SK-N-SH (cell line): Measurements from ENCODE around the gene ZDHHC11. TPM values are rescaled to one million over a fixed set of nuclear protein-coding genes. Genes with fewer than 3 reads are reported as not detected.
A peak's percentile ranks its signal among the peaks of the same experiment; 100 is the strongest.

ENCODE experiments used
- CTCF ChIA-PET: fragments of 300-600, 350-600 bp; formaldehyde crosslinking; extraction: SDS; loops from one replicate; lab custom pipeline; 2021; lab: Yijun Ruan, JAX
- POLR2A ChIA-PET: fragments of 350-600 bp; sonication (Branson Sonifier 250); formaldehyde crosslinking; extraction: SDS; loops from one replicate; lab custom pipeline; 2020; ENCODE audit warnings: antibody characterized with exemption, inconsistent platforms; lab: Yijun Ruan, JAX
- DNase-seq: peaks from one replicate; pipeline ENCODE4 v3.0.0; 2012
- H2AFZ ChIP-seq: fragments of 200-600 bp; sonication (generic); 2 replicates; pipeline ENCODE4 v1.8.1; 2016; ENCODE audit warnings: antibody characterized with exemption, mild to moderate bottlenecking, low read depth
- H3F3A ChIP-seq: fragments of 200-600 bp; sonication (generic); replicated peaks from 2 replicates; pipeline ENCODE3; 2016; ENCODE audit warnings: antibody characterized with exemption, mild to moderate bottlenecking; ENCODE audit not compliant: insufficient read depth
- H3K27ac ChIP-seq, 2 experiments: fragments of 200-500 bp in 1 of 2; fragments of 200-600 bp in 1 of 2; sonication (Bioruptor generic) in 1 of 2; sonication (generic), shearing (Covaris generic) in 1 of 2; 2 replicates each; pipeline versions ENCODE4 v1.5.1 to v1.6.1; 2014 to 2016; ENCODE audit warnings: low read depth in 2 of 2, inconsistent platforms in 1 of 2, low read length in 1 of 2, mild to moderate bottlenecking in 1 of 2, mixed read lengths in 1 of 2
- H3K27me3 ChIP-seq: fragments of 200-600 bp; sonication (generic), shearing (Covaris generic); 2 replicates; pipeline ENCODE4 v1.6.1; 2016; ENCODE audit warnings: mixed run types; ENCODE audit not compliant: insufficient read depth
- H3K36me3 ChIP-seq, 2 experiments: fragments of 200-500 bp in 1 of 2; fragments of 200-600 bp in 1 of 2; sonication (Bioruptor generic) in 1 of 2; sonication (generic) in 1 of 2; replicated peaks in 1 of 2; 2 replicates each; pipeline versions ENCODE3 to v1.5.1; 2014 to 2016; ENCODE audit warnings: low read length in 1 of 2, mild to moderate bottlenecking in 1 of 2; ENCODE audit not compliant: insufficient read depth in 2 of 2, control insufficient read depth in 1 of 2
- H3K4me1 ChIP-seq, 2 experiments: fragments of 200-500 bp in 1 of 2; fragments of 200-600 bp in 1 of 2; sonication (Bioruptor generic) in 1 of 2; sonication (generic), shearing (Covaris generic) in 1 of 2; 2 replicates each; pipeline versions ENCODE4 v1.5.1 to v1.6.1; 2014 to 2016; ENCODE audit warnings: low read depth in 1 of 2, low read length in 1 of 2, mixed run types in 1 of 2; ENCODE audit not compliant: insufficient read depth in 2 of 2, control insufficient read depth in 1 of 2
- H3K4me2 ChIP-seq: fragments of 200-600 bp; sonication (generic), shearing (Covaris generic); 2 replicates; pipeline ENCODE4 v1.6.1; 2017; ENCODE audit warnings: mixed run types
- H3K4me3 ChIP-seq, 2 experiments: fragments of 200-500 bp in 1 of 2; fragments of 200-600 bp in 1 of 2; sonication (Bioruptor generic) in 1 of 2; sonication (generic), shearing (Covaris generic) in 1 of 2; 2 replicates each; pipeline versions ENCODE4 v1.5.1 to v1.8.1; 2014 to 2016; ENCODE audit warnings: low read depth in 2 of 2, inconsistent platforms in 1 of 2, low read length in 1 of 2, mild to moderate bottlenecking in 1 of 2, mixed read lengths in 1 of 2, moderate library complexity in 1 of 2
- H3K79me2 ChIP-seq: fragments of 200-600 bp; sonication (generic); 2 replicates; pipeline ENCODE4 v1.8.1; 2017; ENCODE audit warnings: mild to moderate bottlenecking; ENCODE audit not compliant: insufficient read depth
- H3K9ac ChIP-seq: fragments of 200-600 bp; sonication (generic); 2 replicates; pipeline ENCODE4 v1.6.1; 2017; ENCODE audit warnings: mixed run types
- H3K9me2 ChIP-seq: fragments of 200-600 bp; sonication (generic); 2 replicates; pipeline ENCODE4 v1.6.1; 2017; ENCODE audit warnings: mixed run types
- H3K9me3 ChIP-seq: fragments of 200-600 bp; sonication (generic); 2 replicates; pipeline ENCODE4 v1.6.1; 2017; ENCODE audit warnings: mixed run types, mild to moderate bottlenecking, moderate library complexity
- H4K20me1 ChIP-seq: fragments of 200-600 bp; sonication (generic); 2 replicates; pipeline ENCODE4 v1.6.1; 2017; ENCODE audit warnings: mild to moderate bottlenecking, mixed run types; ENCODE audit not compliant: insufficient read depth
- EP300 ChIP-seq, 2 experiments: IDR thresholded peaks; 2 replicates each; pipeline versions ENCODE4 v1.4.0 to v1.6.1; 2012; ENCODE audit warnings: borderline replicate concordance in 1 of 2, low read depth in 1 of 2, low read length in 1 of 2
- EZH2phosphoT487 ChIP-seq: fragments of 200-600 bp; sonication (generic); IDR thresholded peaks from 2 replicates; pipeline ENCODE4 v1.6.1; 2017; ENCODE audit warnings: low read depth, mixed run types, mild to moderate bottlenecking, antibody characterized with exemption, moderate library complexity, borderline replicate concordance
- FOSL2 ChIP-seq: IDR thresholded peaks from 2 replicates; pipeline ENCODE4 v1.4.0; 2012; ENCODE audit warnings: low read depth, mild to moderate bottlenecking, moderate library complexity, borderline replicate concordance
- FOXM1 ChIP-seq: IDR thresholded peaks from 2 replicates; pipeline ENCODE4 v1.4.0; 2012; ENCODE audit warnings: low read depth, mild to moderate bottlenecking
- GABPA ChIP-seq: IDR thresholded peaks from 2 replicates; pipeline ENCODE4 v1.4.0; 2012; ENCODE audit warnings: low read depth, mild to moderate bottlenecking
- GATA2 ChIP-seq: sonication (generic); formaldehyde crosslinking; IDR thresholded peaks from 2 replicates; pipeline ENCODE4 v1.5.0; 2020; ENCODE audit warnings: mild to moderate bottlenecking, missing genetic modification reagents
- MEF2A ChIP-seq: IDR thresholded peaks from 2 replicates; pipeline ENCODE4 v1.4.0; 2012; ENCODE audit warnings: low read depth, borderline replicate concordance
- MXI1 ChIP-seq: IDR thresholded peaks from 2 replicates; pipeline ENCODE4 v1.6.1; 2012; ENCODE audit warnings: mild to moderate bottlenecking, low read depth, low read length, improper control_type of control experiment
- NFIC ChIP-seq: IDR thresholded peaks from 2 replicates; pipeline ENCODE4 v1.4.0; 2012; ENCODE audit warnings: borderline replicate concordance
- RCOR1 ChIP-seq: fragments of 150-350 bp; IDR thresholded peaks from 2 replicates; pipeline ENCODE4 v1.6.1; 2017; ENCODE audit warnings: antibody characterized with exemption, low read length
- RXRA ChIP-seq: IDR thresholded peaks from 2 replicates; pipeline ENCODE4 v1.4.0; 2012; ENCODE audit warnings: low read depth, mild to moderate bottlenecking, borderline replicate concordance
- TEAD4 ChIP-seq: IDR thresholded peaks from 2 replicates; pipeline ENCODE4 v1.4.0; 2012; ENCODE audit warnings: mild to moderate bottlenecking, borderline replicate concordance; ENCODE audit not compliant: insufficient read depth
- YY1 ChIP-seq: IDR thresholded peaks from 2 replicates; pipeline ENCODE4 v1.4.0; 2012; ENCODE audit warnings: low read depth, mild to moderate bottlenecking
- WGBS: methylation state at CpG from one replicate; pipeline ENCODE4 v1.1.6; 2017; ENCODE audit warnings: low lambda C conversion rate; 5-methylcytosine and 5-hydroxymethylcytosine counted together
- polyA plus RNA-seq, 3 experiments: library from polyadenylated mRNA; depleted of rRNA; stranded (reverse); fragments of >200 nt; gene quantifications; 2 replicates each; pipeline ENCODE4 v1.2.3, GENCODE V29; 2012
- TF ChIP-seq, protein P1 (sequence below): fragments of 150-350 bp; IDR thresholded peaks from 2 replicates; pipeline ENCODE4 v1.6.1; 2016; ENCODE audit warnings: mild to moderate bottlenecking, low read depth, low read length
- TF ChIP-seq, protein P2 (sequence below): fragments of 150-350 bp; IDR thresholded peaks from 2 replicates; pipeline ENCODE4 v1.6.1; 2017; ENCODE audit warnings: antibody characterized with exemption, low read length, low read depth, borderline replicate concordance
- TF ChIP-seq, protein P3 (sequence below): fragments of 200-600 bp; sonication (generic); IDR thresholded peaks from 2 replicates; pipeline ENCODE4 v1.6.1; 2017; ENCODE audit warnings: antibody characterized with exemption, mild to moderate bottlenecking, moderate library complexity
- TF ChIP-seq, protein P4 (sequence below): IDR thresholded peaks from 2 replicates; pipeline ENCODE4 v1.4.0; 2012; ENCODE audit warnings: low read depth, borderline replicate concordance
- TF ChIP-seq, protein P5 (sequence below): IDR thresholded peaks from 2 replicates; pipeline ENCODE4 v1.4.0; 2012; ENCODE audit warnings: low read depth, borderline replicate concordance

The ZDHHC11 gene
- polyA plus RNA-seq, 1 of the 3 experiments (the other 2 are of a cell fraction), result 0.76 TPM

DNA sequence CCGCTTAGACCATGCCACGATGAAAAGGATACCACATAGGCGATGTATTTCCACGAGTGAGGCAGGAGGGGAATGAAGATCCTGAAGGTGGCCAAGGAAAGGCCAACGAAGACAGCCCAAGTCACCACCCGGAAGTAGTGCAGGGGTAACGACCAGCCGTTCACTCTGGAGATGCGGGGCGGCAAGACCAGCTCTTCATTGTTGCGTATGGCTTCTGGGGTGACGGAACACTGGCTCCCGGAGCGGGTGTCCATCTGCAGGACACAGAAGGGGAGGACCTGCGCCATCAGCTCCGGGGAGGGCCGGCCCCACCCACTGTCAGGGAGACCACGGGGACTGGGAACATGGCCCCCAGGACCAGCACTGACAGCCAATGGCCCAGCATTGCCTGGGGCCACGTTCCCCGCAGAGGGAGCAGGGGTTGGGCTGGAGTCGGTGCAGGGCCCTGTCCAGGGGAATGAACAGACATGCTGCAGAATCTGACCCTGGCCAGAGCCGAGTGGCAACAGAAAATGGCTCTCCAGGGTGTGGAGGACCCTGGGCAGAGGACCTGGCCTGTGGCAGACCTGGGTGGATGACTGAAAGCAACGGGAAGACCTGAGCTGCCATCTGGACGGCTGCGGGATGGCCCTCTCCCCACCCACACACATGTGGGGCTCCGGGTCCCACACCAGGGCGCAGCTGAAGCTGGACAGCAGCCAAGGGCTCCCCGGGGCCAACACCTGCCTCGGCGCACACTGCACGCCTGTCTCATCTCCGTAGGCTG is 83.9 kb downstream of the ZDHHC11 start (continued):
- TF ChIP-seq, protein P1, sequence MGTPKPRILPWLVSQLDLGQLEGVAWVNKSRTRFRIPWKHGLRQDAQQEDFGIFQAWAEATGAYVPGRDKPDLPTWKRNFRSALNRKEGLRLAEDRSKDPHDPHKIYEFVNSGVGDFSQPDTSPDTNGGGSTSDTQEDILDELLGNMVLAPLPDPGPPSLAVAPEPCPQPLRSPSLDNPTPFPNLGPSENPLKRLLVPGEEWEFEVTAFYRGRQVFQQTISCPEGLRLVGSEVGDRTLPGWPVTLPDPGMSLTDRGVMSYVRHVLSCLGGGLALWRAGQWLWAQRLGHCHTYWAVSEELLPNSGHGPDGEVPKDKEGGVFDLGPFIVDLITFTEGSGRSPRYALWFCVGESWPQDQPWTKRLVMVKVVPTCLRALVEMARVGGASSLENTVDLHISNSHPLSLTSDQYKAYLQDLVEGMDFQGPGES, result no peak
- TF ChIP-seq EP300 (IDR thresholded peaks at IDR 0.05; ENCODE audit: borderline replicate concordance in 1 of 2, low read depth in 1 of 2, low read length in 1 of 2) (no peak), TEAD4 (no peak), MEF2A (no peak), YY1 (no peak)

DNA sequence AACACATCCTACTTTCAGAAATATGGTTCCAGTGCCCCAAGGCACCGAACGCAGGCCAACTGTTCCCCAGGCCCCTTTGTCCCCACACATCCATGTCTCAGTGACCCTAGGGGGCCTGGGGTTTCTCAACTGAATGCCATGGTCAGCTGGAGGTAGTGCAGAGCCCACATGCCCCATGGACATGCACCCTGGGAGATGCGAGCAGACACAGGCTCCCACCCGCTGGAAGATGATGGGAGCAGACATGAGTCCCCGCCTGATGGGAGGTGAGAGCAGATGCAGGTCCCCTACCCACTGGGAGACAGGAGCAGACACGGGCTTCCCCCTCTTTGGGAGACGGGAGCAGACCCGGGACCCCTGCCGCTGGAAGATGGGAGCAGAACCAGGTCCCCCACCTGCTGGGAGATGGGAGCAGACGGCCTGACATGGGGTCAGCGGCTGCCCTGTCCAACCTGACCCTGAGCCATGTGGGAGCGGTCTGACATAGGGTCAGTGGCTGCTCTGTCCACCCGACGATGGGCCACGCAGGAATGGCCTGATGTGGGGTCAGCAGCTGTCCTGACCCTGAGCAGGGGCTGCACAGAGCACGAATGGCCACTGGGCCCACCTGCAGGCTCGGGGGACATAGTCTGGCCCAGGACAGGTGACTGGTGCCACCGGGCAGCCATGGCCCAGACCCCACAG is 84.7 kb downstream of the ZDHHC11 start:
- Histone ChIP-seq H3K4me3 (no peak overlapping the region), H3K9me3 (no peaks in the 10 kb centered on the region), H2AFZ (no peak overlapping the region), H3K36me3 (no peaks in the 10 kb centered on the region), H3K27ac (no peak overlapping the region), H3K27me3 (no peaks in the 10 kb centered on the region), H3K79me2 (no peaks in the 10 kb centered on the region), H3K9ac (no peak overlapping the region), H4K20me1 (no peaks in the 10 kb centered on the region), H3F3A (no peaks in the 10 kb centered on the region), H3K9me2 (no peaks in the 10 kb centered on the region), H3K4me2 (no peak overlapping the region)
- POLR2A ChIA-PET, result no interaction called here
- CTCF ChIA-PET, result no interaction called here
- TF ChIP-seq MXI1 (no peak), FOSL2 (no peak), GABPA (no peak), NFIC (no peak), RXRA (no peak), TEAD4 (no peak), RCOR1 (no peak), EZH2phosphoT487 (no peak), GATA2 (CRISPR knock-in tag) (no peak), MEF2A (no peak), FOXM1 (no peak)
- TF ChIP-seq, protein P2, sequence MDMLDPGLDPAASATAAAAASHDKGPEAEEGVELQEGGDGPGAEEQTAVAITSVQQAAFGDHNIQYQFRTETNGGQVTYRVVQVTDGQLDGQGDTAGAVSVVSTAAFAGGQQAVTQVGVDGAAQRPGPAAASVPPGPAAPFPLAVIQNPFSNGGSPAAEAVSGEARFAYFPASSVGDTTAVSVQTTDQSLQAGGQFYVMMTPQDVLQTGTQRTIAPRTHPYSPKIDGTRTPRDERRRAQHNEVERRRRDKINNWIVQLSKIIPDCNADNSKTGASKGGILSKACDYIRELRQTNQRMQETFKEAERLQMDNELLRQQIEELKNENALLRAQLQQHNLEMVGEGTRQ, result no peak
- TF ChIP-seq, protein P3, sequence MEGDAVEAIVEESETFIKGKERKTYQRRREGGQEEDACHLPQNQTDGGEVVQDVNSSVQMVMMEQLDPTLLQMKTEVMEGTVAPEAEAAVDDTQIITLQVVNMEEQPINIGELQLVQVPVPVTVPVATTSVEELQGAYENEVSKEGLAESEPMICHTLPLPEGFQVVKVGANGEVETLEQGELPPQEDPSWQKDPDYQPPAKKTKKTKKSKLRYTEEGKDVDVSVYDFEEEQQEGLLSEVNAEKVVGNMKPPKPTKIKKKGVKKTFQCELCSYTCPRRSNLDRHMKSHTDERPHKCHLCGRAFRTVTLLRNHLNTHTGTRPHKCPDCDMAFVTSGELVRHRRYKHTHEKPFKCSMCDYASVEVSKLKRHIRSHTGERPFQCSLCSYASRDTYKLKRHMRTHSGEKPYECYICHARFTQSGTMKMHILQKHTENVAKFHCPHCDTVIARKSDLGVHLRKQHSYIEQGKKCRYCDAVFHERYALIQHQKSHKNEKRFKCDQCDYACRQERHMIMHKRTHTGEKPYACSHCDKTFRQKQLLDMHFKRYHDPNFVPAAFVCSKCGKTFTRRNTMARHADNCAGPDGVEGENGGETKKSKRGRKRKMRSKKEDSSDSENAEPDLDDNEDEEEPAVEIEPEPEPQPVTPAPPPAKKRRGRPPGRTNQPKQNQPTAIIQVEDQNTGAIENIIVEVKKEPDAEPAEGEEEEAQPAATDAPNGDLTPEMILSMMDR, result no peak
- TF ChIP-seq, protein P1, result no peak
- TF ChIP-seq, protein P4, sequence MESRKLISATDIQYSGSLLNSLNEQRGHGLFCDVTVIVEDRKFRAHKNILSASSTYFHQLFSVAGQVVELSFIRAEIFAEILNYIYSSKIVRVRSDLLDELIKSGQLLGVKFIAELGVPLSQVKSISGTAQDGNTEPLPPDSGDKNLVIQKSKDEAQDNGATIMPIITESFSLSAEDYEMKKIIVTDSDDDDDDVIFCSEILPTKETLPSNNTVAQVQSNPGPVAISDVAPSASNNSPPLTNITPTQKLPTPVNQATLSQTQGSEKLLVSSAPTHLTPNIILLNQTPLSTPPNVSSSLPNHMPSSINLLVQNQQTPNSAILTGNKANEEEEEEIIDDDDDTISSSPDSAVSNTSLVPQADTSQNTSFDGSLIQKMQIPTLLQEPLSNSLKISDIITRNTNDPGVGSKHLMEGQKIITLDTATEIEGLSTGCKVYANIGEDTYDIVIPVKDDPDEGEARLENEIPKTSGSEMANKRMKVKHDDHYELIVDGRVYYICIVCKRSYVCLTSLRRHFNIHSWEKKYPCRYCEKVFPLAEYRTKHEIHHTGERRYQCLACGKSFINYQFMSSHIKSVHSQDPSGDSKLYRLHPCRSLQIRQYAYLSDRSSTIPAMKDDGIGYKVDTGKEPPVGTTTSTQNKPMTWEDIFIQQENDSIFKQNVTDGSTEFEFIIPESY, result no peak
- TF ChIP-seq, protein P5, sequence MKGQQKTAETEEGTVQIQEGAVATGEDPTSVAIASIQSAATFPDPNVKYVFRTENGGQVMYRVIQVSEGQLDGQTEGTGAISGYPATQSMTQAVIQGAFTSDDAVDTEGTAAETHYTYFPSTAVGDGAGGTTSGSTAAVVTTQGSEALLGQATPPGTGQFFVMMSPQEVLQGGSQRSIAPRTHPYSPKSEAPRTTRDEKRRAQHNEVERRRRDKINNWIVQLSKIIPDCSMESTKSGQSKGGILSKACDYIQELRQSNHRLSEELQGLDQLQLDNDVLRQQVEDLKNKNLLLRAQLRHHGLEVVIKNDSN, result no peak
- TF ChIP-seq, all 33 proteins: peak for 0
- H3K4me1 ChIP-seq, result peaks cover 0 to 2% of the 10 kb centered on the region in 2 experiments; a peak in 1 of 4 replicates
- WGBS, result 69% methylated on average over 14 of the region's 18 CpGs
- peak; percentile 41 for DNase-seq
